HepG2 (cell line): ENCODE data around the gene SIK3. TPM values are rescaled to one million over a fixed set of nuclear protein-coding genes. Genes with fewer than 3 reads are reported as not detected.

Experiments
- ATAC-seq: fragments of 200-7000 bp; cut with Tn5 transposase; 3 replicates; pipeline ENCODE4 v1.9.1; 2020; ENCODE audit warnings: mild to moderate bottlenecking, moderate library complexity
- BruUV-seq: library from RNA; stranded (reverse); fragments of 400-500 nt; replicated peaks from 2 replicates; lab custom pipeline; 2021; lab: Mats Ljungman, UMichigan
- CTCF ChIA-PET: fragments of 300-600 bp; formaldehyde crosslinking; extraction: SDS; loops from one replicate; lab custom pipeline; 2021; ENCODE audit warnings: low total read pairs, inconsistent platforms, low intra/inter-chr PET ratio; lab: Yijun Ruan, JAX
- POLR2A ChIA-PET: fragments of 350-600 bp; sonication (Branson Sonifier 250); formaldehyde crosslinking; loops from one replicate; lab custom pipeline; 2020; ENCODE audit warnings: antibody characterized with exemption, inconsistent platforms; lab: Yijun Ruan, JAX
- DNase-seq: peaks from one replicate; pipeline ENCODE4 v3.0.0-alpha.2; 2015; ENCODE audit warnings: low spot score
- FAIRE-seq: peaks from 3 replicates; lab custom pipeline; 2011; peaks lifted over from hg19 to GRCh38; lab: Jason Lieb, UNC
- H2AFZ ChIP-seq: one replicate; pipeline ENCODE4 v1.6.1; 2011; ENCODE audit warnings: low read length, inconsistent platforms
- H3K27ac ChIP-seq: fragments of 300-600 bp; 3 replicates; pipeline ENCODE4 v1.8.0; 2011; ENCODE audit warnings: mixed run types, mild to moderate bottlenecking, mixed read lengths, low read length, inconsistent platforms; ENCODE audit not compliant: insufficient read depth; ENCODE audit errors: extremely low read length
- H3K27me3 ChIP-seq, 2 experiments: fragments of 200-600 bp in 1 of 2; 2 replicates in 1 of 2; 3 replicates in 1 of 2; pipeline versions ENCODE4 v1.6.0 to v1.8.0; 2011; ENCODE audit warnings: low read length in 2 of 2, mild to moderate bottlenecking in 2 of 2, moderate library complexity in 2 of 2, inconsistent platforms in 1 of 2; ENCODE audit not compliant: insufficient read depth in 2 of 2, control insufficient read depth in 1 of 2
- H3K36me3 ChIP-seq, 2 experiments: fragments of 200-600 bp in 1 of 2; replicated peaks in 1 of 2; 2 replicates in 1 of 2; 3 replicates in 1 of 2; pipeline versions ENCODE4 v1.5.1 to v1.8.0; 2011; ENCODE audit warnings: low read length in 2 of 2, inconsistent platforms in 1 of 2; ENCODE audit not compliant: insufficient read depth in 2 of 2, control insufficient read depth in 1 of 2
- H3K4me1 ChIP-seq: 2 replicates; pipeline ENCODE4 v1.5.1; 2012; ENCODE audit warnings: low read length, inconsistent platforms; ENCODE audit not compliant: insufficient read depth
- H3K4me2 ChIP-seq: 2 replicates; pipeline ENCODE4 v1.6.0; 2011; ENCODE audit warnings: low read depth, low read length, inconsistent platforms
- H3K4me3 ChIP-seq, 3 experiments: fragments of 200-600 bp in 1 of 3; sonication (generic), shearing (Covaris generic) in 1 of 3; replicated peaks in 1 of 3; 2 replicates each; pipeline ENCODE4 v1.5.1; 2011 to 2016; ENCODE audit warnings: low read length in 3 of 3, inconsistent platforms in 2 of 3, low read depth in 2 of 3, mild to moderate bottlenecking in 2 of 3, control low read depth in 1 of 3, mixed read lengths in 1 of 3; ENCODE audit not compliant: insufficient read depth in 1 of 3
- H3K79me2 ChIP-seq: one replicate; pipeline ENCODE4 v1.6.1; 2011; ENCODE audit warnings: low read length, inconsistent platforms; ENCODE audit not compliant: insufficient read depth
- H3K9ac ChIP-seq: 2 replicates; pipeline ENCODE4 v1.6.0; 2011; ENCODE audit warnings: mild to moderate bottlenecking, low read depth, low read length, inconsistent platforms; ENCODE audit not compliant: insufficient read depth
- H3K9me3 ChIP-seq: 2 replicates; pipeline ENCODE4 v1.5.1; 2012; ENCODE audit warnings: mild to moderate bottlenecking, low read length
- H4K20me1 ChIP-seq: 2 replicates; pipeline ENCODE4 v1.6.0; 2011; ENCODE audit warnings: inconsistent platforms, mild to moderate bottlenecking, low read length, moderate library complexity; ENCODE audit not compliant: insufficient read depth
- CREB1 ChIP-seq, 2 experiments: fragments of 450-650 bp in 1 of 2; IDR thresholded peaks; 2 replicates each; pipeline ENCODE4 v1.6.1; 2016 to 2017; ENCODE audit warnings: control low read depth in 1 of 2, mild to moderate bottlenecking in 1 of 2, missing compliant biosample characterization in 1 of 2, missing genetic modification characterization in 1 of 2
- FOXP1 ChIP-seq, 2 experiments: fragments of 450-650 bp in 1 of 2; IDR thresholded peaks; 2 replicates each; pipeline ENCODE4 v1.6.1; 2017 to 2018; ENCODE audit warnings: antibody characterized with exemption in 1 of 2
- HNF4G ChIP-seq, 2 experiments: sonication (generic) in 1 of 2; formaldehyde crosslinking in 1 of 2; IDR thresholded peaks; 2 replicates each; pipeline versions ENCODE4 v1.4.0 to v1.6.1; 2011 to 2020; ENCODE audit warnings: borderline replicate concordance in 2 of 2, low read depth in 2 of 2, mild to moderate bottlenecking in 2 of 2, low read length in 1 of 2, missing genetic modification reagents in 1 of 2, moderate library complexity in 1 of 2
- PCBP1 ChIP-seq: fragments of 200-400 bp; formaldehyde crosslinking; IDR thresholded peaks from 2 replicates; pipeline ENCODE4 v1.6.1; 2017; ENCODE audit warnings: mild to moderate bottlenecking, low read depth, low read length, borderline replicate concordance
- RFX5 ChIP-seq: IDR thresholded peaks from 2 replicates; pipeline ENCODE4 v1.6.1; 2011; ENCODE audit warnings: low read depth, low read length, improper control_type of control experiment
- SALL2 ChIP-seq: sonication (generic); formaldehyde crosslinking; IDR thresholded peaks from 2 replicates; pipeline ENCODE4 v1.8.1; 2023; ENCODE audit warnings: mild to moderate bottlenecking, missing genetic modification reagents, inconsistent platforms
- SKI ChIP-seq: fragments of 450-650 bp; IDR thresholded peaks from one replicate; pipeline ENCODE4 v1.6.1; 2018; ENCODE audit warnings: mild to moderate bottlenecking; ENCODE audit not compliant: partially characterized antibody
- SOX6 ChIP-seq, 2 experiments: fragments of 450-650 bp in 1 of 2; sonication (generic) in 1 of 2; formaldehyde crosslinking in 1 of 2; IDR thresholded peaks; 2 replicates each; pipeline versions ENCODE4 v1.4.0 to v1.6.1; 2017 to 2020; ENCODE audit warnings: antibody characterized with exemption in 1 of 2, mild to moderate bottlenecking in 1 of 2, missing genetic modification reagents in 1 of 2
- ZBTB8A ChIP-seq: sonication (generic); formaldehyde crosslinking; IDR thresholded peaks from 2 replicates; pipeline ENCODE4 v1.4.0; 2020; ENCODE audit warnings: mild to moderate bottlenecking, low read depth, missing genetic modification reagents, borderline replicate concordance
- ZNF639 ChIP-seq: conservative IDR thresholded peaks from 2 replicates; pipeline ENCODE4 v1.6.1; 2018; ENCODE audit warnings: missing genetic modification reagents
- WGBS: methylation state at CpG from one replicate; pipeline ENCODE4 v1.1.6; 2017; ENCODE audit warnings: low lambda C conversion rate; 5-methylcytosine and 5-hydroxymethylcytosine counted together
- in situ Hi-C: cut with HindIII; loops from 2 replicates; pipeline ENCODE4 v1.10.0; 2017; ENCODE audit warnings: low pct_unique_long_range_greater_than_20kb; ENCODE audit not compliant: extremely low pct_ligation_motif_present
- intact Hi-C: fragments of 100-400 bp; cut with micrococcal nuclease; formaldehyde crosslinking; loops from one replicate; pipeline ENCODE4 v1.10.0; 2022; ENCODE audit not compliant: unreplicated experiment
- polyA plus RNA-seq, 8 experiments: library from polyadenylated mRNA; depleted of rRNA in 3 of 8; stranded (reverse) in 7 of 8; unstranded in 1 of 8; fragments of >200 nt; fragmentation: Illumina TruSeq in 4 of 8; extraction: Trizol in 4 of 8; gene quantifications; 2 replicates each; pipeline versions ENCODE4 v1.2.1 to v1.2.3, GENCODE V29; 2011 to 2016; ENCODE audit warnings: low read depth in 4 of 8, missing spikeins in 1 of 8, mixed read lengths in 1 of 8; ENCODE audit not compliant: insufficient read depth in 1 of 8
- total RNA-seq, 5 experiments: library from RNA; depleted of rRNA; stranded (reverse); fragments of >200 nt; fragmentation: Illumina TruSeq; extraction: Trizol; gene quantifications; 2 replicates each; pipeline ENCODE4 v1.2.3, GENCODE V29; 2016; ENCODE audit warnings: low read depth in 1 of 5
- TF ChIP-seq, protein P1 (sequence below): sonication (generic); formaldehyde crosslinking; IDR thresholded peaks from 2 replicates; pipeline ENCODE4 v1.5.0; 2020; ENCODE audit warnings: mild to moderate bottlenecking, low read depth, missing genetic modification reagents, borderline replicate concordance
- TF ChIP-seq, protein P2 (sequence below): sonication (generic); formaldehyde crosslinking; conservative IDR thresholded peaks from 2 replicates; pipeline ENCODE4 v1.4.0; 2020; ENCODE audit warnings: mild to moderate bottlenecking, missing genetic modification reagents, moderate library complexity
- TF ChIP-seq, protein P3 (sequence below), 2 experiments: sonication (generic) in 1 of 2; formaldehyde crosslinking in 1 of 2; IDR thresholded peaks; 2 replicates each; pipeline versions ENCODE4 v1.5.1 to v1.6.1; 2011 to 2020; ENCODE audit warnings: borderline replicate concordance in 1 of 2, low read depth in 1 of 2, low read length in 1 of 2, mild to moderate bottlenecking in 1 of 2, missing genetic modification reagents in 1 of 2, moderate library complexity in 1 of 2

The SIK3 gene
- total and polyA plus RNA-seq, 2 of the 13 experiments (the other 11 are each of a cell fraction or from before 2014, with no cell fraction given) = 5.7 to 9.8 TPM

DNA sequence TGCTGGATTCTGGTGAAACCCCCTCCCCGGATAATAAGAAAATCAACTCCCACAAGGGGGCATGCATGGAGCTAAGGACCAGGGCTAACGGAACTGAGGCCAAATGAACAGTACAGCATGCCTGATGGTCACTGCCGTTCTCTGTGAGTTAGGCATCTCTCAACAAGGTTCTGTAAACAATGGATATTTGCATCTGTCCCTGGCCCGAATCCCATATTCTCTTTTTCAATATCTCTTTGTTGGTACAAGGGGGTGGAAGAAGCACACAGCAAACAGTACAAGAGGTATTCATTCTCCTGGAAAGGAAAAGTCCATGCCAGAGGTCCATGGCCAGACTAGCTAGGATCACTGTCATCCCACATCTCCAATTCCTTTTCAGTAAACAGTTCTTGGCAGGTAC lies 228.6 kb downstream of the SIK3 start (continued):
- TF ChIP-seq, protein P1, sequence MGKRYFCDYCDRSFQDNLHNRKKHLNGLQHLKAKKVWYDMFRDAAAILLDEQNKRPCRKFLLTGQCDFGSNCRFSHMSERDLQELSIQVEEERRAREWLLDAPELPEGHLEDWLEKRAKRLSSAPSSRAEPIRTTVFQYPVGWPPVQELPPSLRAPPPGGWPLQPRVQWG (CRISPR knock-in tag) = no peak
- TF ChIP-seq, protein P2, sequence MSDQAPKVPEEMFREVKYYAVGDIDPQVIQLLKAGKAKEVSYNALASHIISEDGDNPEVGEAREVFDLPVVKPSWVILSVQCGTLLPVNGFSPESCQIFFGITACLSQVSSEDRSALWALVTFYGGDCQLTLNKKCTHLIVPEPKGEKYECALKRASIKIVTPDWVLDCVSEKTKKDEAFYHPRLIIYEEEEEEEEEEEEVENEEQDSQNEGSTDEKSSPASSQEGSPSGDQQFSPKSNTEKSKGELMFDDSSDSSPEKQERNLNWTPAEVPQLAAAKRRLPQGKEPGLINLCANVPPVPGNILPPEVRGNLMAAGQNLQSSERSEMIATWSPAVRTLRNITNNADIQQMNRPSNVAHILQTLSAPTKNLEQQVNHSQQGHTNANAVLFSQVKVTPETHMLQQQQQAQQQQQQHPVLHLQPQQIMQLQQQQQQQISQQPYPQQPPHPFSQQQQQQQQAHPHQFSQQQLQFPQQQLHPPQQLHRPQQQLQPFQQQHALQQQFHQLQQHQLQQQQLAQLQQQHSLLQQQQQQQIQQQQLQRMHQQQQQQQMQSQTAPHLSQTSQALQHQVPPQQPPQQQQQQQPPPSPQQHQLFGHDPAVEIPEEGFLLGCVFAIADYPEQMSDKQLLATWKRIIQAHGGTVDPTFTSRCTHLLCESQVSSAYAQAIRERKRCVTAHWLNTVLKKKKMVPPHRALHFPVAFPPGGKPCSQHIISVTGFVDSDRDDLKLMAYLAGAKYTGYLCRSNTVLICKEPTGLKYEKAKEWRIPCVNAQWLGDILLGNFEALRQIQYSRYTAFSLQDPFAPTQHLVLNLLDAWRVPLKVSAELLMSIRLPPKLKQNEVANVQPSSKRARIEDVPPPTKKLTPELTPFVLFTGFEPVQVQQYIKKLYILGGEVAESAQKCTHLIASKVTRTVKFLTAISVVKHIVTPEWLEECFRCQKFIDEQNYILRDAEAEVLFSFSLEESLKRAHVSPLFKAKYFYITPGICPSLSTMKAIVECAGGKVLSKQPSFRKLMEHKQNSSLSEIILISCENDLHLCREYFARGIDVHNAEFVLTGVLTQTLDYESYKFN (CRISPR knock-in tag) = peak; percentile 32; the same call in 1 of the 2 replicates
- TF ChIP-seq PCBP1 (no peak), ZBTB8A (CRISPR knock-in tag) (no peak), SOX6 (IDR thresholded peaks at IDR 0.05) (no peak), SOX6 (CRISPR knock-in tag; IDR thresholded peaks at IDR 0.05) (peak; percentile 76), FOXP1 (IDR thresholded peaks at IDR 0.05) (no peak), FOXP1 (CRISPR knock-in tag; IDR thresholded peaks at IDR 0.05) (peak; percentile 38; the same call in 1 of the 2 replicates)

DNA sequence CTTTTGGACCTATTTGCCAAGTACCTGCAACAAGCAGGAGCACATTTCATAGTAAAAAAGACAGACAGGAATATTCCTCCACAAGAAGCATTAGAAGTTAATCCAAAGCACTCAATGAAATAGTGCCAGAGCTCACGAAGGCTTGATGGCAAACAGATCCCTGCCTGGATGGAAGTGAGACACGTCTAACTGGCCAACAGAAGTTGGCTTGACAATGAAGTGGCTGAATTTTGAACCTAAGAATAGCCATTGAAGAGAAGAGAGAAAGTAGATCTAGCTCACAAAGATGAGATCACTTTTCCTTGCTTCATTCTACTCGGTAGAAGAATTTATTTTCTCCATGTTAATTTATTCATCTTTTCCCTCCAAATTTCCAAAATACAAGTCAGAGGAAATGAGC lies 230.2 kb downstream of the SIK3 start:
- no peak for ATAC-seq
- H4K20me1 ChIP-seq = no peaks in the 10 kb centered on the region
- H3K36me3 ChIP-seq = peaks cover 24 to 88% of the 10 kb centered on the region in 2 experiments
- FAIRE-seq = no peak
- no peak overlapping the region for H2AFZ ChIP-seq
- no peak overlapping the region for H3K9ac ChIP-seq
- POLR2A ChIA-PET = no interaction called here
- intact Hi-C loops (no loop called here), in situ Hi-C loops (no loop called here)
- BruUV-seq = no TSS peak
- no peak overlapping the region for H3K27ac ChIP-seq
- WGBS = 96% methylated on average over 3 of the region's 3 CpGs
- peaks cover 20% of the 10 kb centered on the region for H3K4me1 ChIP-seq
- DNase-seq = no peak
- no peaks in the 10 kb centered on the region for H3K79me2 ChIP-seq
- CTCF ChIA-PET = no interaction called here
- H3K4me2 ChIP-seq = no peak overlapping the region
- H3K27me3 ChIP-seq = no peaks in the 10 kb centered on the region
- H3K9me3 ChIP-seq = no peaks in the 10 kb centered on the region
- H3K4me3 ChIP-seq = no peak overlapping the region
- TF ChIP-seq ZNF639 (CRISPR knock-in tag) (no peak), SKI (no peak), HNF4G (IDR thresholded peaks at IDR 0.05; ENCODE audit: borderline replicate concordance, low read depth, low read length) (no peak), HNF4G (CRISPR knock-in tag; IDR thresholded peaks at IDR 0.05; ENCODE audit: borderline replicate concordance, low read depth) (no peak), SALL2 (CRISPR knock-in tag) (no peak), RFX5 (no peak), CREB1 (IDR thresholded peaks at IDR 0.05) (no peak), CREB1 (CRISPR knock-in tag; IDR thresholded peaks at IDR 0.05) (no peak)
- TF ChIP-seq, protein P3, sequence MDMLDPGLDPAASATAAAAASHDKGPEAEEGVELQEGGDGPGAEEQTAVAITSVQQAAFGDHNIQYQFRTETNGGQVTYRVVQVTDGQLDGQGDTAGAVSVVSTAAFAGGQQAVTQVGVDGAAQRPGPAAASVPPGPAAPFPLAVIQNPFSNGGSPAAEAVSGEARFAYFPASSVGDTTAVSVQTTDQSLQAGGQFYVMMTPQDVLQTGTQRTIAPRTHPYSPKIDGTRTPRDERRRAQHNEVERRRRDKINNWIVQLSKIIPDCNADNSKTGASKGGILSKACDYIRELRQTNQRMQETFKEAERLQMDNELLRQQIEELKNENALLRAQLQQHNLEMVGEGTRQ (IDR thresholded peaks at IDR 0.05; ENCODE audit: low read depth, low read length) = no peak
- TF ChIP-seq, protein P3 (CRISPR knock-in tag; IDR thresholded peaks at IDR 0.05; ENCODE audit: borderline replicate concordance) = no peak
